Thyroid gland (tissue), 4 donors: ENCODE data around the gene OR2T29.

ENCODE experiments used
- CTCF ChIP-seq, 6 experiments: fragments of 200-600 bp in 3 of 6; fragments of 450-650 bp in 3 of 6; sonication (generic) in 3 of 6; IDR thresholded peaks; one replicate each; pipeline ENCODE4 v1.5.1; 2016 to 2019; ENCODE audit warnings: antibody characterized with exemption in 6 of 6, mild to moderate bottlenecking in 2 of 6, inconsistent platforms in 1 of 6, moderate library complexity in 1 of 6
- POLR2A ChIP-seq, 2 donors: fragments of 450-650 bp; IDR thresholded peaks; one replicate each; pipeline ENCODE4 v1.6.1; 2017; ENCODE audit warnings: antibody characterized with exemption in 2 of 2, mild to moderate bottlenecking in 2 of 2, moderate library complexity in 1 of 2

DNA sequence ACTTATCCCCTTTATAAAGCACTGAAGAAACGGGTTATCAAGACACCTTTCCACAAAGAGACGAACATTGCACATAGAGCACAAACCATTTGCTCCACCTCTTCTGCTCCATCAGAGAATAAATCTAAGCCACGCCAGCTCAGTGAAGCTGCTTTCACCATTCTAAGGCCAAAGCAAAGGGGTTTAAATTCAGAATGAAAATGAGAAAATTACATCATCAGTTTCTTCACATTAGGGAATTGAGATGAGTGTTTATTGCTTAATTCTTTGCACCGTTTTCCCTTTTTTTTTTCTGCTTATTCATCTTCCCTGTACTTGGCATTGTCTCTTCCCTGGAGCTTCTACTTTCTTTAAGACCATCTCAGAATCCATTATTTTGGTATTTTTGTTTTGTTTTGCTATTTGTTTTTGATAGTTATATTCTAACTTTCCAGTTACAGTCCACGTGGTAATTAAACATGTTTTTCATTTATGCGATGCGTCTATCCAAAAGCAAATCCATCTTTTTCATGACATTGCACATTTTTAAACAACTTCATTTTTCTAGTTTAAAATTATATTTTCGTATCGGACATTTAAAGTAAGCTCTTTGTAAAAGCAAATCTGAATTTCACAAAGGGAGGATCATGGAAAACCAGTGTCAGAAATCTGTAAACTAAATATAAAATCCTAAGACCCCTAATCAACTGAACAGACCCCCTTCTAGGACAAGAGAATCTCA lies 13.8 kb upstream of the OR2T29 start:
- TF ChIP-seq CTCF (IDR thresholded peaks at IDR 0.05) (no peak), POLR2A (IDR thresholded peaks at IDR 0.05) (no peak)
